Tibial nerve (tissue), 4 donors: ENCODE measurements around the gene VEGFD.

Experiments used
- EP300 ChIP-seq, 2 donors: sonication (generic); formaldehyde crosslinking; IDR thresholded peaks; one replicate each; pipeline ENCODE4 v1.6.1; 2017; ENCODE audit warnings: antibody characterized with exemption in 2 of 2, mild to moderate bottlenecking in 1 of 2
- POLR2A ChIP-seq, 2 donors: fragments of 450-650 bp; IDR thresholded peaks; one replicate each; pipeline ENCODE4 v1.6.1; 2017; ENCODE audit warnings: antibody characterized with exemption in 2 of 2, mild to moderate bottlenecking in 2 of 2, moderate library complexity in 2 of 2
- TF ChIP-seq, protein P1 (sequence below), 5 experiments: fragments of 200-600 bp in 3 of 5; fragments of 450-650 bp in 2 of 5; sonication (generic) in 3 of 5; IDR thresholded peaks; one replicate each; pipeline ENCODE4 v1.5.1; 2016 to 2019; ENCODE audit warnings: antibody characterized with exemption in 5 of 5, mild to moderate bottlenecking in 3 of 5, moderate library complexity in 2 of 5

DNA sequence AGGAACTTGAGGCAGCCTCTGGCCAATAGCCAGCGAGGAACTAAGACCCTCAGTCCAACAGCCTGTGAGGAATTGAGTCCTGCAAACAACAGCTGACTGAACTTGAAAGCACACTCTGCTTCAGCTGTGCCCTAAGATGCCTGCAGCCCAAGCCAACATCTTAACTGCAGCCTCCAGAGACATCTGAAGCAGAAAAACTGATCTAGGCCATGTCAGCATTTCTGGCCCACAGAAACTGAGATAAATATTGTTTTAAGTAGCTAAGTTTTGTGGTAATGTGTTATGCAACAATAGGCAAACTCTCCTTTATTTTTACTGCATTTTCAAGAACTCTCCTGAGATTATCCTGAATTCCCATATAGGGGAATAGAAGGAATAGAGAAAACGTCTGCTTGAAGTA lies 24.5 kb downstream of the VEGFD start:
- TF ChIP-seq, protein P1, sequence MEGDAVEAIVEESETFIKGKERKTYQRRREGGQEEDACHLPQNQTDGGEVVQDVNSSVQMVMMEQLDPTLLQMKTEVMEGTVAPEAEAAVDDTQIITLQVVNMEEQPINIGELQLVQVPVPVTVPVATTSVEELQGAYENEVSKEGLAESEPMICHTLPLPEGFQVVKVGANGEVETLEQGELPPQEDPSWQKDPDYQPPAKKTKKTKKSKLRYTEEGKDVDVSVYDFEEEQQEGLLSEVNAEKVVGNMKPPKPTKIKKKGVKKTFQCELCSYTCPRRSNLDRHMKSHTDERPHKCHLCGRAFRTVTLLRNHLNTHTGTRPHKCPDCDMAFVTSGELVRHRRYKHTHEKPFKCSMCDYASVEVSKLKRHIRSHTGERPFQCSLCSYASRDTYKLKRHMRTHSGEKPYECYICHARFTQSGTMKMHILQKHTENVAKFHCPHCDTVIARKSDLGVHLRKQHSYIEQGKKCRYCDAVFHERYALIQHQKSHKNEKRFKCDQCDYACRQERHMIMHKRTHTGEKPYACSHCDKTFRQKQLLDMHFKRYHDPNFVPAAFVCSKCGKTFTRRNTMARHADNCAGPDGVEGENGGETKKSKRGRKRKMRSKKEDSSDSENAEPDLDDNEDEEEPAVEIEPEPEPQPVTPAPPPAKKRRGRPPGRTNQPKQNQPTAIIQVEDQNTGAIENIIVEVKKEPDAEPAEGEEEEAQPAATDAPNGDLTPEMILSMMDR (IDR thresholded peaks at IDR 0.05) = no peak
- no peak for TF ChIP-seq POLR2A (IDR thresholded peaks at IDR 0.05)
- no peak for TF ChIP-seq EP300 (IDR thresholded peaks at IDR 0.05)
